HEK293T (cell line): ENCODE results near the gene FOXC1.
A peak's percentile ranks its signal among the peaks of the same experiment; 100 is the strongest.

Source experiments
- CTCF ChIA-PET: fragments of 350-600 bp; formaldehyde crosslinking; extraction: SDS; loops from one replicate; lab custom pipeline; 2021; ENCODE audit warnings: antibody characterized with exemption, inconsistent platforms; lab: Yijun Ruan, JAX
- POLR2A ChIA-PET: fragments of 350-600 bp; formaldehyde crosslinking; extraction: SDS; loops from one replicate; lab custom pipeline; 2020; ENCODE audit warnings: antibody characterized with exemption, inconsistent platforms; lab: Yijun Ruan, JAX
- DNase-seq: peaks from one replicate; pipeline ENCODE4 v3.0.0; 2012; ENCODE audit warnings: mixed read lengths; ENCODE audit errors: extremely low spot score
- ARNT ChIP-seq: fragments of 450-650 bp; IDR thresholded peaks from 2 replicates; pipeline ENCODE4 v1.6.1; 2017; ENCODE audit warnings: mild to moderate bottlenecking
- BHLHE40 ChIP-seq: fragments of 450-650 bp; IDR thresholded peaks from 2 replicates; pipeline ENCODE4 v1.6.1; 2016; ENCODE audit warnings: mild to moderate bottlenecking, moderate library complexity, borderline replicate concordance
- CTBP1 ChIP-seq: fragments of 450-650 bp; IDR thresholded peaks from 2 replicates; pipeline ENCODE4 v1.6.1; 2016; ENCODE audit warnings: borderline replicate concordance
- ELF4 ChIP-seq: fragments of 450-650 bp; IDR thresholded peaks from 2 replicates; pipeline ENCODE4 v1.6.1; 2017; ENCODE audit warnings: antibody characterized with exemption
- FOXA1 ChIP-seq: fragments of 450-650 bp; IDR thresholded peaks from 2 replicates; pipeline ENCODE4 v1.6.1; 2016; ENCODE audit warnings: mild to moderate bottlenecking
- FOXK2 ChIP-seq: fragments of 450-650 bp; IDR thresholded peaks from 2 replicates; pipeline ENCODE4 v1.6.1; 2016; ENCODE audit warnings: mild to moderate bottlenecking
- FOXM1 ChIP-seq: fragments of 450-650 bp; IDR thresholded peaks from 2 replicates; pipeline ENCODE4 v1.6.1; 2017; ENCODE audit warnings: mild to moderate bottlenecking, borderline replicate concordance
- HDGF ChIP-seq: fragments of 450-650 bp; IDR thresholded peaks from 2 replicates; pipeline ENCODE4 v1.6.1; 2017; ENCODE audit warnings: antibody characterized with exemption, borderline replicate concordance
- L3MBTL2 ChIP-seq: fragments of 450-650 bp; conservative IDR thresholded peaks from 2 replicates; pipeline ENCODE4 v1.6.1; 2016; ENCODE audit warnings: mild to moderate bottlenecking
- LEF1 ChIP-seq: fragments of 450-650 bp; IDR thresholded peaks from 2 replicates; pipeline ENCODE4 v1.6.1; 2017; ENCODE audit warnings: mild to moderate bottlenecking, borderline replicate concordance
- NFRKB ChIP-seq: fragments of 450-650 bp; IDR thresholded peaks from 2 replicates; pipeline ENCODE4 v1.6.1; 2016; ENCODE audit warnings: mild to moderate bottlenecking, moderate library complexity
- SP1 ChIP-seq: fragments of 450-650 bp; IDR thresholded peaks from 2 replicates; pipeline ENCODE4 v1.6.1; 2017
- SUZ12 ChIP-seq: fragments of 450-650 bp; IDR thresholded peaks from 2 replicates; pipeline ENCODE4 v1.6.1; 2016; ENCODE audit warnings: mild to moderate bottlenecking
- TARDBP ChIP-seq: fragments of 450-650 bp; IDR thresholded peaks from 2 replicates; pipeline ENCODE4 v1.6.1; 2016
- TF ChIP-seq, protein P1 (sequence below): fragments of 450-650 bp; IDR thresholded peaks from 2 replicates; pipeline ENCODE4 v1.6.1; 2016

FOXC1 gene

DNA sequence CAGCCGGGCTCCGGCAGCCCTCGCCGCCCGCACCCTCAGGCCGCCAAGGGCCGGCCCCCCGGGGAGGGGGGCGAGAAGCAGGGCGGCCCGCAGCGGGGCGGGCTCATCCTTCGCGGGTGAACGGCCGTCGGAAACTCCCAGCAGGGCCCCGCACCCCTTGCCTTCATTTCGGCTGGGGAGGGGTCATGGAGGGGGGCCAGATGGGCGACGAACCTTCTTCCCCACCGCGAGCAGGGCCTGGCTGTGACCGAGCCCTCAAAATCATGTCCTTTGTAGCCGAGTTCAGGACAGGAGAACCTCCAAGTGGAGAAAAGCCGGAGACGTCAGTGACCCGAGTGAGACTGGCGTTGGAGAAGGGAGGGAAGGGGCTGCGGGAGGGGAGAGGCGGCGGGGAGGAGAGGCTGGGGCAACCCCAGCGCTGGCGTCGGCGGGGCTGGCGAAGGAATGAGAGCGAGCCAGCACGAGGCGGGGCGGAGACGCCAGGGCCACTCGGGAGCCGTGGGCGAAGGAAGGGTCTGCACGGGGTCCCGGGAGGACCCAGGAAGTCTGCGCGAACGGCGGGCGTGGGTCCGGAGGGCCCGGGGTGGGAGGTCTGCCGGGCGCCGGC is 571 bp upstream of the FOXC1 start:
- TF ChIP-seq ARNT (0 out of 2 replicates have a peak, but pooled peaks have one; percentile 41), L3MBTL2 (peak; percentile 84), FOXK2 (no peak), FOXA1 (no peak), FOXM1 (peak; percentile 80), BHLHE40 (no peak)
- CTCF ChIA-PET: interaction anchor here (0.7 to 1.5 kb wide), 2 partner anchors 78 to 803 kb away, joined by 3 to 4 read pairs; no protein-coding TSS in a partner anchor
- no peak for DNase-seq
- POLR2A ChIA-PET: interaction anchor here (1.3 to 7.0 kb wide), 18 partner anchors 7 to 495 kb away, joined by 3 to 144 read pairs (median 24); no protein-coding TSS in a partner anchor

DNA sequence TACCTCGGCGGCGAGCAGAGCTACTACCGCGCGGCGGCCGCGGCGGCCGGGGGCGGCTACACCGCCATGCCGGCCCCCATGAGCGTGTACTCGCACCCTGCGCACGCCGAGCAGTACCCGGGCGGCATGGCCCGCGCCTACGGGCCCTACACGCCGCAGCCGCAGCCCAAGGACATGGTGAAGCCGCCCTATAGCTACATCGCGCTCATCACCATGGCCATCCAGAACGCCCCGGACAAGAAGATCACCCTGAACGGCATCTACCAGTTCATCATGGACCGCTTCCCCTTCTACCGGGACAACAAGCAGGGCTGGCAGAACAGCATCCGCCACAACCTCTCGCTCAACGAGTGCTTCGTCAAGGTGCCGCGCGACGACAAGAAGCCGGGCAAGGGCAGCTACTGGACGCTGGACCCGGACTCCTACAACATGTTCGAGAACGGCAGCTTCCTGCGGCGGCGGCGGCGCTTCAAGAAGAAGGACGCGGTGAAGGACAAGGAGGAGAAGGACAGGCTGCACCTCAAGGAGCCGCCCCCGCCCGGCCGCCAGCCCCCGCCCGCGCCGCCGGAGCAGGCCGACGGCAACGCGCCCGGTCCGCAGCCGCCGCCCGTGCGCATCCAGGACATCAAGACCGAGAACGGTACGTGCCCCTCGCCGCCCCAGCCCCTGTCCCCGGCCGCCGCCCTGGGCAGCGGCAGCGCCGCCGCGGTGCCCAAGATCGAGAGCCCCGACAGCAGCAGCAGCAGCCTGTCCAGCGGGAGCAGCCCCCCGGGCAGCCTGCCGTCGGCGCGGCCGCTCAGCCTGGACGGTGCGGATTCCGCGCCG is 994 bp downstream of the FOXC1 start:
- ChIA-PET CTCF (interaction anchor here (0.6 to 0.8 kb wide), 2 partner anchors 14 to 415 kb away, joined by 3 to 4 read pairs; no protein-coding TSS in a partner anchor), POLR2A (interaction anchor here (0.8 to 7.0 kb wide), 21 partner anchors 8 to 228 kb away, joined by 3 to 70 read pairs (median 5); no protein-coding TSS in a partner anchor)
- DNase-seq: no peak
- TF ChIP-seq FOXK2 (no peak), LEF1 (peak; percentile 11; the same call in 1 of the 2 replicates), ELF4 (no peak), SP1 (no peak), FOXA1 (no peak), NFRKB (no peak)
- TF ChIP-seq, protein P1, sequence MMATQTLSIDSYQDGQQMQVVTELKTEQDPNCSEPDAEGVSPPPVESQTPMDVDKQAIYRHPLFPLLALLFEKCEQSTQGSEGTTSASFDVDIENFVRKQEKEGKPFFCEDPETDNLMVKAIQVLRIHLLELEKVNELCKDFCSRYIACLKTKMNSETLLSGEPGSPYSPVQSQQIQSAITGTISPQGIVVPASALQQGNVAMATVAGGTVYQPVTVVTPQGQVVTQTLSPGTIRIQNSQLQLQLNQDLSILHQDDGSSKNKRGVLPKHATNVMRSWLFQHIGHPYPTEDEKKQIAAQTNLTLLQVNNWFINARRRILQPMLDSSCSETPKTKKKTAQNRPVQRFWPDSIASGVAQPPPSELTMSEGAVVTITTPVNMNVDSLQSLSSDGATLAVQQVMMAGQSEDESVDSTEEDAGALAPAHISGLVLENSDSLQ: no peak

DNA sequence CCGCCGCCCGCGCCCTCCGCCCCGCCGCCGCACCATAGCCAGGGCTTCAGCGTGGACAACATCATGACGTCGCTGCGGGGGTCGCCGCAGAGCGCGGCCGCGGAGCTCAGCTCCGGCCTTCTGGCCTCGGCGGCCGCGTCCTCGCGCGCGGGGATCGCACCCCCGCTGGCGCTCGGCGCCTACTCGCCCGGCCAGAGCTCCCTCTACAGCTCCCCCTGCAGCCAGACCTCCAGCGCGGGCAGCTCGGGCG is 1.5 kb downstream of the FOXC1 start:
- POLR2A ChIA-PET: interaction anchor here (0.6 to 7.0 kb wide), 14 partner anchors 9 to 256 kb away, joined by 3 to 70 read pairs (median 5); no protein-coding TSS in a partner anchor
- CTCF ChIA-PET: interaction anchor here (0.6 to 1.1 kb wide), 2 partner anchors 86 to 414 kb away, joined by 3 read pairs; no protein-coding TSS in a partner anchor
- DNase-seq: no peak
- TF ChIP-seq ARNT (no peak), ELF4 (no peak), TARDBP (no peak), BHLHE40 (no peak), SP1 (no peak), LEF1 (peak; percentile 79; the same call in 1 of the 2 replicates), CTBP1 (no peak), NFRKB (no peak)

DNA sequence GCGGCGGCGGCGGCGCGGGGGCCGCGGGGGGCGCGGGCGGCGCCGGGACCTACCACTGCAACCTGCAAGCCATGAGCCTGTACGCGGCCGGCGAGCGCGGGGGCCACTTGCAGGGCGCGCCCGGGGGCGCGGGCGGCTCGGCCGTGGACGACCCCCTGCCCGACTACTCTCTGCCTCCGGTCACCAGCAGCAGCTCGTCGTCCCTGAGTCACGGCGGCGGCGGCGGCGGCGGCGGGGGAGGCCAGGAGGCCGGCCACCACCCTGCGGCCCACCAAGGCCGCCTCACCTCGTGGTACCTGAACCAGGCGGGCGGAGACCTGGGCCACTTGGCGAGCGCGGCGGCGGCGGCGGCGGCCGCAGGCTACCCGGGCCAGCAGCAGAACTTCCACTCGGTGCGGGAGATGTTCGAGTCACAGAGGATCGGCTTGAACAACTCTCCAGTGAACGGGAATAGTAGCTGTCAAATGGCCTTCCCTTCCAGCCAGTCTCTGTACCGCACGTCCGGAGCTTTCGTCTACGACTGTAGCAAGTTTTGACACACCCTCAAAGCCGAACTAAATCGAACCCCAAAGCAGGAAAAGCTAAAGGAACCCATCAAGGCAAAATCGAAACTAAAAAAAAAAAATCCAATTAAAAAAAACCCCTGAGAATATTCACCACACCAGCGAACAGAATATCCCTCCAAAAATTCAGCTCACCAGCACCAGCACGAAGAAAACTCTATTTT is 2.0 kb downstream of the FOXC1 start:
- POLR2A ChIA-PET: interaction anchor here (0.6 to 7.0 kb wide), 20 partner anchors 9 to 255 kb away, joined by 3 to 70 read pairs (median 4); no protein-coding TSS in a partner anchor
- CTCF ChIA-PET: interaction anchor here (0.6 to 1.1 kb wide), 4 partner anchors 9 to 414 kb away, joined by 3 read pairs; no protein-coding TSS in a partner anchor
- no peak for DNase-seq
- TF ChIP-seq FOXM1 (0 out of 2 replicates have a peak, but pooled peaks have one; percentile 25), ELF4 (no peak)
- TF ChIP-seq, protein P1: no peak

DNA sequence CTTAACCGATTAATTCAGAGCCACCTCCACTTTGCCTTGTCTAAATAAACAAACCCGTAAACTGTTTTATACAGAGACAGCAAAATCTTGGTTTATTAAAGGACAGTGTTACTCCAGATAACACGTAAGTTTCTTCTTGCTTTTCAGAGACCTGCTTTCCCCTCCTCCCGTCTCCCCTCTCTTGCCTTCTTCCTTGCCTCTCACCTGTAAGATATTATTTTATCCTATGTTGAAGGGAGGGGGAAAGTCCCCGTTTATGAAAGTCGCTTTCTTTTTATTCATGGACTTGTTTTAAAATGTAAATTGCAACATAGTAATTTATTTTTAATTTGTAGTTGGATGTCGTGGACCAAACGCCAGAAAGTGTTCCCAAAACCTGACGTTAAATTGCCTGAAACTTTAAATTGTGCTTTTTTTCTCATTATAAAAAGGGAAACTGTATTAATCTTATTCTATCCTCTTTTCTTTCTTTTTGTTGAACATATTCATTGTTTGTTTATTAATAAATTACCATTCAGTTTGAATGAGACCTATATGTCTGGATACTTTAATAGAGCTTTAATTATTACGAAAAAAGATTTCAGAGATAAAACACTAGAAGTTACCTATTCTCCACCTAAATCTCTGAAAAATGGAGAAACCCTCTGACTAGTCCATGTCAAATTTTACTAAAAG is 2.7 kb downstream of the FOXC1 start:
- POLR2A ChIA-PET: interaction anchor here (0.7 to 7.0 kb wide), 15 partner anchors 10 to 238 kb away, joined by 3 to 70 read pairs (median 4); no protein-coding TSS in a partner anchor
- CTCF ChIA-PET: interaction anchor here (0.7 to 1.1 kb wide), 3 partner anchors 10 to 85 kb away, joined by 3 read pairs; no protein-coding TSS in a partner anchor
- no peak for DNase-seq
- no peak for TF ChIP-seq L3MBTL2
- no peak for TF ChIP-seq HDGF
- peak; percentile 41; the same call in 1 of the 2 replicates for TF ChIP-seq CTBP1
- TF ChIP-seq NFRKB: no peak
- TF ChIP-seq, protein P1: no peak

DNA sequence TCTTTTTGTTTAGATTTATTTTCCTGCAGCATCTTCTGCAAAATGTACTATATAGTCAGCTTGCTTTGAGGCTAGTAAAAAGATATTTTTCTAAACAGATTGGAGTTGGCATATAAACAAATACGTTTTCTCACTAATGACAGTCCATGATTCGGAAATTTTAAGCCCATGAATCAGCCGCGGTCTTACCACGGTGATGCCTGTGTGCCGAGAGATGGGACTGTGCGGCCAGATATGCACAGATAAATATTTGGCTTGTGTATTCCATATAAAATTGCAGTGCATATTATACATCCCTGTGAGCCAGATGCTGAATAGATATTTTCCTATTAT is 3.2 kb downstream of the FOXC1 start:
- POLR2A ChIA-PET: interaction anchor here (0.7 to 4.0 kb wide), 7 partner anchors 14 to 146 kb away, joined by 3 to 64 read pairs (median 5); no protein-coding TSS in a partner anchor
- CTCF ChIA-PET: no interaction called here
- no peak for TF ChIP-seq FOXM1
- no peak for TF ChIP-seq NFRKB
- no peak for TF ChIP-seq CTBP1
- no peak for TF ChIP-seq TARDBP
- no peak for TF ChIP-seq SUZ12
- DNase-seq: no peak
